GM10266 (cell line): Measurements from ENCODE around the gene DDIT3.

Source experiments
- DNase-seq: peaks from one replicate; pipeline ENCODE4 v3.0.0; 2012; ENCODE audit errors: extremely low spot score
- TF ChIP-seq, protein P1 (sequence below): IDR thresholded peaks from 2 replicates; pipeline ENCODE4 v1.5.1; 2012; ENCODE audit warnings: mild to moderate bottlenecking, low read depth; ENCODE audit not compliant: control insufficient read depth, insufficient read depth; ENCODE audit errors: missing control alignments

The DDIT3 gene

GRCh38 chr12:57485695-57486094 is 34.6 kb downstream of the DDIT3 start:
- DNase-seq = no peak
- TF ChIP-seq, protein P1, sequence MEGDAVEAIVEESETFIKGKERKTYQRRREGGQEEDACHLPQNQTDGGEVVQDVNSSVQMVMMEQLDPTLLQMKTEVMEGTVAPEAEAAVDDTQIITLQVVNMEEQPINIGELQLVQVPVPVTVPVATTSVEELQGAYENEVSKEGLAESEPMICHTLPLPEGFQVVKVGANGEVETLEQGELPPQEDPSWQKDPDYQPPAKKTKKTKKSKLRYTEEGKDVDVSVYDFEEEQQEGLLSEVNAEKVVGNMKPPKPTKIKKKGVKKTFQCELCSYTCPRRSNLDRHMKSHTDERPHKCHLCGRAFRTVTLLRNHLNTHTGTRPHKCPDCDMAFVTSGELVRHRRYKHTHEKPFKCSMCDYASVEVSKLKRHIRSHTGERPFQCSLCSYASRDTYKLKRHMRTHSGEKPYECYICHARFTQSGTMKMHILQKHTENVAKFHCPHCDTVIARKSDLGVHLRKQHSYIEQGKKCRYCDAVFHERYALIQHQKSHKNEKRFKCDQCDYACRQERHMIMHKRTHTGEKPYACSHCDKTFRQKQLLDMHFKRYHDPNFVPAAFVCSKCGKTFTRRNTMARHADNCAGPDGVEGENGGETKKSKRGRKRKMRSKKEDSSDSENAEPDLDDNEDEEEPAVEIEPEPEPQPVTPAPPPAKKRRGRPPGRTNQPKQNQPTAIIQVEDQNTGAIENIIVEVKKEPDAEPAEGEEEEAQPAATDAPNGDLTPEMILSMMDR = no peak

DNA sequence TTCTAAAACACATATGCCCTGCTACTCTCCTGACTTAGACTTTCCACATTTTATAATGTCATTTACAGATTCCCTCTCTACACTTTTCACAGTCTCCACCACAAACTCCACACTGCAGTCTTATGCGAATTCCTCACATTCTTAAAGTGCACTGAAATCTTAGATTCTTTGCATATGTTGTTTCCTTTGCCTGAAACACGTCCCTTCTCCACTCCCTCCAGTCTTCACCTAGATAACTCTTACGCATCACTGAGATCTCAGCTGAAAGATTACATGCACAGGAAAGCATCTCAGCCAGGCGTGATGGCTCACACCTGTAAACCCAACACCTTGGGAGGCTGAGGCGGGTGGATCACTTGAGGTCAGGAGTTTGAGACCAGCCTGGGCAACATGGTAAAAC is 36.8 kb downstream of the DDIT3 start:
- TF ChIP-seq, protein P1 = no peak
- no peak for DNase-seq

DNA sequence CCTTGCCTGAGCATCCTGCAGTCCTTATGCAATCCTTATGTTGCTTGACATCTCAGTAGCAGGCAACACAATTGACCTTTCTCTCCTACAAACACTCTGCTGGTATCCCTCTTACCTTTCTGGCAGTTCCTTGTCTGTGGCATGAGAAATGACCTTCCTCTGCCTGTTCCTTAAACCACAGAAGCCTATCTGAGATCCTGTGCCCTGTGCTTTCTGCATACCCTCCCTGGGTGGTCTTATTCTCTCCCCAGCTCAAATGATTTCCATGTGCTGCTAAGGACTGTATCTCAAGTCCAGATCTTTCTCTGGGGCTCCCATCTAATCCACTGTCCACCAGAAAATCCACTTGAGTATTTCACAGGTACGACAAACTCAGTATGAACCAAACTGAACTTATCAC is 38.6 kb downstream of the DDIT3 start:
- TF ChIP-seq, protein P1 = no peak
- DNase-seq = no peak

DNA sequence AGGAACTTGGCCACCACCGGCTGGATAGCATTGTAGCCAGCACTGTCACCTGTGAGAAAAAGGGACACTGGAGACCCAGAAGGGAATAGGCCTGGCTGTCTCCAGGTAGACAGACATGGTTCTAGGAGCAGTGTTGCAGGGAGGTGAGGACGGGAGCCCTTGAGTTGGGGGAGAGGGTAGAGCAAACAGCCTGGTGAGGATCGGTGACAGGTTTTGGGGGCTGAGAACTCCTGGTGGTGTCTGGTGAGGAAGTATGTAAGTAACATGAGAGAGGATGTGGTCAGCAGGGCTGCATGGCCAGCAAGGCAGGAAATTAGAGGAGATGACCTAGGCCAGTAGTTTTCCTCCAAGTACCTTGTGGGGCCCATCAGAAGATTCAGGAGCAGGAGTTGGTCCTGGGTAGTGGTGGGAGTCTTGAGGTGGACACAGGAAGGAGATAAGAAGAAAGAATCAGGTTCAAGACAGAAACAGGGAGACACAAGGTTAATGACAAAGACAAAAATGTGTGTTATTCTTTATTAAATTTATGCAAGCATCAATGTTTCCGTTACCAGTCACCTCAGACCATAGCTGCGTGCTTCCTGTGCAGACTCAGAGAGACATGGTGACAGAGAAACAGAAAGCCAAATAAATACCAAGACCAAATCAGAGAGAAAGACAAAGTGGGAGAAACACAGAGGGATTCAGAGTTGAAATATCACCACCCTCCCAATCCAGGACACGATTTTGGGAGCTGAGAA is 40.8 kb downstream of the DDIT3 start, which contains the start of gene ARHGAP9:
TSS of gene ARHGAP9 (minus strand) at position 491 of the 740 bp plus-strand sequence. CDS start at position 31, 460 bp downstream.
- peak; percentile 78 for DNase-seq
- TF ChIP-seq, protein P1 = no peak

DNA sequence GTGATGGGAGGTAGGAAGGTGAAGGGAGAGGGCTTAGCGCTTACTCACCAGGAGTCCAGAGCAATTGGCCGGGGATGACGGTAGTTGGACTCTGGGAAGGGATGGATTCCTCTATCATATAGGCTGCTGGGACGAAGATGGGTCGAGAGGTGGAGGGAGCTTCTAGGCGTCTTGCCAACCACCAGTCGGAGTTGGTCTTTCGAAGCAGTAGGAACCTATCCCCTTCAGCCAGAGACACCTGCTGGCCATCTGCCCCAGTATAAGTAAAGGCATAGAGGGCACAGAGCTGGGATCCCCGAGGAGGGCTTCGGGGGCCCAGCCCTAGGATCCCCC is 41.3 kb downstream of the DDIT3 start:
- no peak for DNase-seq
- TF ChIP-seq, protein P1 = no peak

DNA sequence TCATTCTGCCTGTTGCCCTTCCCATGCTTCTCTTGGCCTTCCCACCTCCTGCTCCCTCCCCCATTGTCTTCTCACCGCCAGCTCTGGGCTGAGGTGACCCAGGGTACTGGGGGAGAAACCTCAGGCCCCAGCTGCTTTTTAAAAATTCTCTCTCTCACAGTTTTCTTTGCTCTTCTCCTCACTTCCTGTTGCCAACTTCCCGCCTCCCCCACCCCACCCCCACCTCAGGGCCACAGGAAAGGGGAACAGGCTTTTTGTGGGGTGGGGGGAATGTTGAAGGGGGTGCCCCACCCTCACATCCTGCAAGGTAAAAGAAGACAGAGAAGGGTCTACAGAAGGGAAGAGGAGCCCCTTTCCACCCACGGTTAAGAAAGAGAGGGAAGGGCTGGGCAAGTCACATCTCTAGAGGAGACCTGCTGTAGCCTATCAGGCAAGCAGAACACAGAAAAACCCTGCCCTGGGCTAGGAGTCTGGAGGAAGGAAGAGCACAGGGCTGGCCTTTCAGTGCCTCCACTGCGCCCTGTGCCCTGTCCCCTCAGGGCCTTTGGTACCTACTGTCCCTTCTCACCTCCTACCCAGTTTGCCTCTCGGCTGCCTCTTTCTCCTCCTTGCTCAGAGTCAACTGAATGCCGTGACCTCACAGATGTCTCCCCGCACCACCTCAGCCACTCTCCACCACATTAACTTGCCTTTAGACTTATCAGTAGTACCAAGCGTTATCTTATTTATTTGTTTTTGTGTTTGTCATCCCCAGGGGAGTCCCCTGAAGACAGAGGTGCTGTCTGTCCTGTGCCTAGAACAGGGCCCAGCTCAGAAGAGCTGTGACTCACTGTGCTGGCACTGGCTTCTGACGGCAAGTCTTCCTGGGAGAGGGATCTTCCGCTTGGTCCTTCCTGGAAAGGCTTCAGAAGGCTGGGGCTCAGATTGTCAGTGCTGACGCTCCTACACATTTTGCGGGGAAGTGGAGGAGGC is 42.3 kb downstream of the DDIT3 start:
- TF ChIP-seq, protein P1 = no peak
- DNase-seq = peak; percentile 73

- DNase-seq = no peak
- TF ChIP-seq, protein P1 = no peak
Observed at GRCh38 chr12:57476993-57477709, 43.2 kb downstream of the DDIT3 start.
